Measurements from ENCODE around the gene SDK1. TPM values are rescaled to one million over a fixed set of nuclear protein-coding genes. Genes with fewer than 3 reads are reported as not detected.

SDK1 gene
- total RNA-seq, 2 experiments from 2014 or later, result 0.10 to 0.17 TPM

DNA sequence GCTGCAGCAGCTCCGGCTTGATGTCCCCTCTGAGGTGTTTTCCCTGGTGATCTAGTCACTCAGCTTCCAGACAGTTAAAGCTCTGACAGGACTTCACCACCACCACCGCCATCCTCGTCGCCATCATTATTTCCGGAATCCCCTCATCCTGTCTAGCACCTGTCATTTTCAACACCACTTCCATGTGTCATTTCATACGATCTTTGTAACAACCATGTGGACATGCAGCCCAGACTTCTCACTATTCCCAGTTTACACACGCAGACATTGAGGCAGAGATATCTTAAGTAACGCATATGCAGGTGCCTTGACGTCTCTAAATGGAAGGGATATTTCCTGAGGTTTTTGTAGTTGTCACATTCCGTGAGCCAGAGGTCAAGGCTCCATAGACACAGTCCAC is 850.5 kb downstream of the SDK1 start:
- H3K4me1 Mint-ChIP-seq, result no peaks in the 10 kb centered on the region
- no peaks in the 10 kb centered on the region for H3K27me3 Mint-ChIP-seq
- H3K27ac Mint-ChIP-seq, result no peak overlapping the region
- no peak overlapping the region for H3K4me3 Mint-ChIP-seq
- no peaks in the 10 kb centered on the region for H3K36me3 Mint-ChIP-seq (ENCODE audit: low read depth)
- POLR2A ChIA-PET, result no interaction called here
- CTCF ChIA-PET, result no interaction called here
- H3K9me3 Mint-ChIP-seq, result no peaks in the 10 kb centered on the region
- DNase-seq, result no peak

- no peaks in the 10 kb centered on the region for H3K9me3 Mint-ChIP-seq
- no peak overlapping the region for H3K4me3 Mint-ChIP-seq
- H3K4me1 Mint-ChIP-seq, result no peaks in the 10 kb centered on the region
- POLR2A ChIA-PET, result no interaction called here
- DNase-seq, result no peak
- H3K36me3 Mint-ChIP-seq (ENCODE audit: low read depth), result no peaks in the 10 kb centered on the region
- H3K27ac Mint-ChIP-seq, result no peak overlapping the region
- CTCF ChIA-PET, result no interaction called here
- H3K27me3 Mint-ChIP-seq, result no peaks in the 10 kb centered on the region
These were observed 851.0 kb downstream of the SDK1 start for GRCh38 chr7:4151926-4152549.

DNA sequence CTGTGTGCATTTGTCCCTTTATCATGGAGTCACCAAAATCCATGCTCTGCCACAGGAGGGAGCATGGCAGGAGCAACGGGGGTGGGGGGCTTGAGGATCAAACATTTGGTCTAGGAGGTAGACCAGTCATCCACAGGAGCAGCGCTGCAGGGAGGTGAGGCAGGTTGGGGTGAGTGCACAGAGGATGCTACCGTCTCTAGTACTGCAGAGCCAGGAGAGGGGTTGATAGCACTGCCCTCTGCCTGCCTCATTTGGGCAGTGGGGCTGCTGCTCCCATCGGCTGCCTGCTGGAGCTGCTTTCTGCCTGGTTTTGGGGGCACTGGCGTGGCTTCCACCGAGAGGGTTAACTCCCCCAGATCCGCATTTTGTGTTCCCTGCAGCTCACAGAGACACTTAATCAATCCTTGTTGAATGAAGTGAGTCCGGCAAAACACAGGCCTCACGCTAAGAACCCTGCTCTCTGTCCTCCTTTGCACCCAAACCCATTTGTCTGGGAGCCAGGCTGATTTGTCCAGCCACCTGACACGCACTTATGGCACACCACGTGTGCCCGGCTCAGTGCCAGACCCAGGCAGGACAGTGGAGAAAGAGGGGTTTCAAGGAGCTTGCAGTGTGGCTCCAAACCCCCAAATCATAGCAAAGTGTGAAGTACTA is 854.0 kb downstream of the SDK1 start:
- Mint-ChIP-seq H3K4me1 (no peaks in the 10 kb centered on the region), H3K9me3 (no peaks in the 10 kb centered on the region), H3K4me3 (no peak overlapping the region), H3K27me3 (no peaks in the 10 kb centered on the region), H3K27ac (no peak overlapping the region), H3K36me3 (ENCODE audit: low read depth) (no peaks in the 10 kb centered on the region)
- CTCF ChIA-PET, result no interaction called here
- POLR2A ChIA-PET, result no interaction called here
- DNase-seq, result no peak

DNA sequence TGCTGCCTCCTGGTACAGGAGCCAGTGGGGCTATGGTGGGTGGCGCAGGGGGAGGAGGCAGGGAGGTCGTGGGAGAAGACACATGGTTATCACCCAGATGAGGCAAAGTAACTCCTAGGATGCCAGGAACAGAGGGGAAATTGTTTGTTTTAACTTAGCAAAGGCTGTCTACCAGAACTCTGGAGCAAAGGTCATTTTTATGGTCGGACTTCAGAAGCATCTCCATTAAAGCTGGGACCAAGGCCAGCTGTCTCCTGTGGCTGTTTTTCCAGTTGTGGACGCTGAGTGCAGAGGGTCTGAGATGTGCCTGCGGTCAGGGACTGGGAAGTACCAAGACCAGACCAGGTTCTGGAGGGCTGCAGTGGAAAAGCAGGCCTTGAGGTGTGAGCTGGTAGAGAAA is 855.1 kb downstream of the SDK1 start:
- Mint-ChIP-seq H3K27ac (no peak overlapping the region), H3K27me3 (no peaks in the 10 kb centered on the region), H3K9me3 (no peaks in the 10 kb centered on the region), H3K36me3 (ENCODE audit: low read depth) (no peaks in the 10 kb centered on the region), H3K4me1 (no peaks in the 10 kb centered on the region), H3K4me3 (no peak overlapping the region)
- ChIA-PET POLR2A (no interaction called here), CTCF (no interaction called here)
- no peak for DNase-seq

DNA sequence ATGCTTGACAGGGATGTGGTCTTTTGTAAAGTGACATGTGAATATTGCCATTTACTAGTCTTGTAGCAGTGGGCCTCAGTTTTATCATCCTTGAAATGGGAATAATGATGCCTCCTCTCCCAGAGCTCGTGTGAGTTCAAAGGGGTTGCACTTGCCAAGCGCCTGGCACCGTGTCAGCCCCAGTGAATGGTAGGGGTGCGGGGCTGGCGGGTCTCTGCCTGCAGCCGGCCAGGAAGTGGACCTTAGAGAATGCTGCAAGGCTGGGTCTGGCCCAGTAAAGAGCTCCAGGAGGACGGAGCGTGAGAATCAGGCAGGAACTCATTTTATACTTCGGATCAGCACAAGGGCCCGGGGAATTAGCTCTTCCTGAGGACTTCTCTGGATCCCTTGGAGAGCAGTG is 856.6 kb downstream of the SDK1 start:
- CTCF ChIA-PET, result no interaction called here
- no peak for DNase-seq
- H3K27ac Mint-ChIP-seq, result no peak overlapping the region

DNA sequence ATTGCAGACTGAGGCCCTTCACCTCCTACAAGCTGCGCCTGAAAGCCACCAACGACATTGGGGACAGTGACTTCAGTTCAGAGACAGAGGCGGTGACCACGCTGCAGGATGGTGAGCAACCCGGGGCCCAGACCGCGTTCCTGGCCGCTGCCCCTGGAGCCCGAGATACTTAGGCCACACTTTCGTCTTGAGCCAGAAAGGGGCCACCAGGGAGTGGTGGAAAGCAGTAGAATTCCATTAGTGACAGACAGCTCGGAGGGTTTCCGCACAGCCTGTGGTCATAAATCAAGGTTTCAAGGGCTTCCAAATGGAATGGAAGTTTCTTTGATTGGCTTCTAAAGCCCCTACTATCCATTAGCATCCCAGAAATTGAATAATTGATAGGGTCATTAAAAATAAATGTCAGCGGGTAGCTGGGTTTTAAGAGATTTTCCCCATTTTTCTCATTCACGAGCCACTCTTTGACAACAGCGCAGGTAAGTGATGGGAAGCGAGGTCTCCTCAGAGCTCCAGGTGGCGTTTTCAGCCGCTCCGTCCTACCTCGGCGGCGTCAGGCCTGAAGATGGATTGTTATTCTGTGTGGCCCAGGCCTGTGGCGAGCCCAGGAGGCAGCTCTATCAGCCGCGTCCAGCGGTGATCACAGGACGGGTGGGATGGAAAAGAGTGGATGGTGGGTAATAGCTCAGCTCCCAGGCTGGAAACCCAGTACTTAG is 857.5 kb downstream of the SDK1 start:
- POLR2A ChIA-PET, result no interaction called here

More for the DNA sequence above, 856.6 kb downstream of the SDK1 start:
- Mint-ChIP-seq H3K4me3 (no peak overlapping the region), H3K4me1 (no peaks in the 10 kb centered on the region), H3K27me3 (no peaks in the 10 kb centered on the region), H3K36me3 (ENCODE audit: low read depth) (no peaks in the 10 kb centered on the region), H3K9me3 (no peaks in the 10 kb centered on the region)
- POLR2A ChIA-PET, result no interaction called here

DNA sequence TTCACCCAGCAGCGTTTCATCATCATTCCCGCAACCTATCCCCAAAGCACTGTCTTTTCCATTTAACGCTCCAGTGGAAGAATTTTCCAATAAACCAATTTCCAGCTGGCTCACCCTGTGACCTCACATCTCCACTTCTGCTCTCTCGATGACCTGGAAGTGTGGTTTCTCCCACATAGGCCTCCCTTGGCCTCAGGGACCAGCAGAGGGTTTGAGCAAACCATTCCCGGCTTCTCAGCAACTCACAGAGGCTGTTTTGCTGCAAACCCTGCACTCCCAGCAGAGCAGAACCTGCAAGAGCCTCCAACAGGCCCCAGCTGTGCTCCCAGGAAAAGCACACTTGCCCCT is 858.1 kb downstream of the SDK1 start:
- H3K36me3 Mint-ChIP-seq (ENCODE audit: low read depth), result no peaks in the 10 kb centered on the region
- no peaks in the 10 kb centered on the region for H3K9me3 Mint-ChIP-seq
- no peak for DNase-seq
- ChIA-PET CTCF (no interaction called here), POLR2A (no interaction called here)
- no peaks in the 10 kb centered on the region for H3K27me3 Mint-ChIP-seq
- no peaks in the 10 kb centered on the region for H3K4me1 Mint-ChIP-seq
- no peak overlapping the region for H3K27ac Mint-ChIP-seq
- H3K4me3 Mint-ChIP-seq, result no peak overlapping the region

More for the DNA sequence above, 857.5 kb downstream of the SDK1 start:
- no peaks in the 10 kb centered on the region for H3K36me3 Mint-ChIP-seq (ENCODE audit: low read depth)
- no peaks in the 10 kb centered on the region for H3K27me3 Mint-ChIP-seq
- DNase-seq, result no peak
- H3K27ac Mint-ChIP-seq, result no peak overlapping the region
- H3K4me3 Mint-ChIP-seq, result no peak overlapping the region
- H3K9me3 Mint-ChIP-seq, result no peaks in the 10 kb centered on the region
- no peaks in the 10 kb centered on the region for H3K4me1 Mint-ChIP-seq
- CTCF ChIA-PET, result interaction anchor here (0.6 kb wide), 1 partner anchor 9 kb away, joined by 3 read pairs; no protein-coding TSS in a partner anchor

DNA sequence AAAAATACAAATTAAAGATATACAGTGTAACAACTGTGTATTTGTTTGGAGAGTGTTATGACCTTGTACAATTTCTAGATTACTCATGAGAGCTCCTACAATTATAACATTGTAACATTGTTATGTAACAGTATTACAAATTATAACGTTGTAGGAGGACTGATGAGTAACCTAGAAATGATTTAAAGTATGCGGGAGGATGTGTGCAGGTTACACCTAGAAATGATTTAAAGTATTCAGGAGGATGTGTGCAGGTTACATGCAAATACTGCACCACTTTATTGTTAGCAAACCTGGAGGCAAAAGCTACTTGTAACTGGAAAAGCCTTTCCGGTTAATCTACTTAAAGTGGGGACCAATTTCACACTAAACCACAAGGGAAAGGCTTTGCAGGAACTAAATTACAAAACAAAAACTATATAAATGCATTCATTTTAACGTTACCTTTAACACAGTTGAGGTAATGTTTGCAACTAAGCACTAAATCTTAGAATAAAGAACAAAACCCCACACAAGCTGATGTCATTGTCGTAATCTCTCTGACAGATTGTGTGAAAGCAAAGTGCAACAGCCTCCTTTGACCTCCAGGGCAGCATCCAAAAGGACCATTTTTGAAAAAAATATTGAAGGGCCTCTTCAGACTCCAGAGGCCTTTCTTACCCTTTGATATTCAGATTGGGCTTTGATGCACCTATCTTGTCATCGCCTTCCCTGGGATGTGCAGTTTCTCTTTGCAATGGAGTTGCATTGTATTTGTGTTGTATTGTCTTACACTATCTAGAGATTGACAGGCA is 858.9 kb downstream of the SDK1 start:
- POLR2A ChIA-PET, result no interaction called here
- CTCF ChIA-PET, result no interaction called here

GRCh38 chr7:4162884-4163564 is 862.0 kb downstream of the SDK1 start:
- Mint-ChIP-seq H3K4me1 (no peaks in the 10 kb centered on the region), H3K4me3 (no peak overlapping the region), H3K27ac (no peak overlapping the region), H3K9me3 (no peaks in the 10 kb centered on the region), H3K27me3 (no peaks in the 10 kb centered on the region), H3K36me3 (ENCODE audit: low read depth) (no peaks in the 10 kb centered on the region)
- no peak for DNase-seq
- ChIA-PET CTCF (no interaction called here), POLR2A (no interaction called here)

More for the DNA sequence above, 858.9 kb downstream of the SDK1 start:
- Mint-ChIP-seq H3K27me3 (no peaks in the 10 kb centered on the region), H3K27ac (no peak overlapping the region), H3K9me3 (no peaks in the 10 kb centered on the region), H3K36me3 (ENCODE audit: low read depth) (no peaks in the 10 kb centered on the region), H3K4me3 (no peak overlapping the region), H3K4me1 (no peaks in the 10 kb centered on the region)
- DNase-seq, result no peak

DNA sequence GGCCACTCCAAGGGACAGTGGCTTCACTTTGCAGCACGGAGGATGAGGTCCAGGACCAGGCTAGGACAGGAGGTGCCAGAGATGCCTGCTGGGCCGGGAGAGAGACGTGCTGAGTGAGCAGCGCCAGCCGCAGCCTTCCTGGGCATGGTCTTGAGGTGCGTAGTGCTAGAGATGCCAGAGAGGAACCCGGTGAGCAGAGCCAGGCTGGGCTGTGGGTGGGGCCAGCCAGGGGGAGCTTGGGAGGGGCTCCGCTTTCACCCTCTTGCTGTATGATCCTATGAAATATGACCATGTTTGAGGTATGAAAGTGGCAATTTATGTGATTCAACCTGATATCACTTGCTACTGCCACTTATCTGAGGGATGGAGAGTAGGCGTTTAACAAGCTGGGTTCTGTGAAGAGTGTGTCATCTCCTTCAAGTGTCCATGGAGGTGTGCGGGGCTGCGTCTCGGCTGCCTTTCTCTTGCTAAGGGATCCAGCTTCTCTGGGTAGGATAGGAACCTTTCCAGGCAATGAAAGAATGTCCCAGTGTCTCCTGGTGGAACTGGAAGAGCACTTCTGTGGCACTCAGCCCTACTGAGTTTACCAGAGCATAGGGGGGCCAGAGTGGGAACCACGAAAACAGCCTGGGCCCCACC is 862.6 kb downstream of the SDK1 start:
- no peak overlapping the region for H3K4me3 Mint-ChIP-seq
- no peak overlapping the region for H3K27ac Mint-ChIP-seq
- no peaks in the 10 kb centered on the region for H3K27me3 Mint-ChIP-seq
- CTCF ChIA-PET, result no interaction called here
- no peaks in the 10 kb centered on the region for H3K4me1 Mint-ChIP-seq
- no peaks in the 10 kb centered on the region for H3K9me3 Mint-ChIP-seq
- no peak for DNase-seq
- H3K36me3 Mint-ChIP-seq (ENCODE audit: low read depth), result no peaks in the 10 kb centered on the region
- POLR2A ChIA-PET, result no interaction called here

- H3K27ac Mint-ChIP-seq, result no peak overlapping the region
- H3K9me3 Mint-ChIP-seq, result no peaks in the 10 kb centered on the region
- ChIA-PET CTCF (no interaction called here), POLR2A (no interaction called here)
- no peaks in the 10 kb centered on the region for H3K36me3 Mint-ChIP-seq (ENCODE audit: low read depth)
- H3K4me1 Mint-ChIP-seq, result no peaks in the 10 kb centered on the region
- no peak overlapping the region for H3K4me3 Mint-ChIP-seq
- DNase-seq, result no peak
- no peaks in the 10 kb centered on the region for H3K27me3 Mint-ChIP-seq
These were observed 863.5 kb downstream of the SDK1 start for GRCh38 chr7:4164556-4164955.

GRCh38 chr7:4166340-4166739 is 865.3 kb downstream of the SDK1 start:
- no peaks in the 10 kb centered on the region for H3K27me3 Mint-ChIP-seq
- H3K9me3 Mint-ChIP-seq, result no peaks in the 10 kb centered on the region
- no peak overlapping the region for H3K27ac Mint-ChIP-seq
- no peaks in the 10 kb centered on the region for H3K4me1 Mint-ChIP-seq
- no peak overlapping the region for H3K4me3 Mint-ChIP-seq
- ChIA-PET POLR2A (no interaction called here), CTCF (no interaction called here)
- H3K36me3 Mint-ChIP-seq (ENCODE audit: low read depth), result no peaks in the 10 kb centered on the region
- DNase-seq, result no peak

All from activated CD4-positive, alpha-beta T cell treated with anti-CD3 and anti-CD28 coated beads, Interleukin-2, amount 10 ng/mL, durations not matched to agents 7 days and 5 days (primary cell).